Measurements from ENCODE around the gene DLK1. TPM values are rescaled to one million over a fixed set of nuclear protein-coding genes. Genes with fewer than 3 reads are reported as not detected.

The DLK1 gene
- total and polyA plus RNA-seq, 12 donors = 1.3 to 35.0 (median 7.3) TPM

DNA sequence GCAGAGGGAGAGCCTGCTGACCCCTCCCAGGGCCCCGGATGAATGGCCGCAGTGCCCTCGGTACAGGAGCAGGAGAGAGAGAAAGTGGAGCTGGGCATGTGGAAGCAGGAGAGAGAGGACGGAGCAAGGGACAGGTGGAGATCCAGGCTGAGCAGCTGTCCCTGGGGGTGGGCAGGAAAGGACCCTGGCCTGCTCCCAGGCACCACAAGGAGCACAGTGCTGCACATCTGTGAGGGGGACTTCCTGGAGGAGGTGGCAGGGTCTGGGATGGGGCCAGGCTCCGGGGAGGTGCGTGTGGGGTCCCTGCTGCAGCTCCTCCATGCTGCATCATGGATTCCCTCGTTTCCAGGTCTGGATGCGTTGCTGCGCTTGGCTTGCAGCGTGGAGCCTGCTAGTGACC is 13.0 kb upstream of the DLK1 start:
- H3K27ac ChIP-seq = no peak overlapping the region
- H3K36me3 ChIP-seq = no peaks in the 10 kb centered on the region
- TF ChIP-seq, protein P1, sequence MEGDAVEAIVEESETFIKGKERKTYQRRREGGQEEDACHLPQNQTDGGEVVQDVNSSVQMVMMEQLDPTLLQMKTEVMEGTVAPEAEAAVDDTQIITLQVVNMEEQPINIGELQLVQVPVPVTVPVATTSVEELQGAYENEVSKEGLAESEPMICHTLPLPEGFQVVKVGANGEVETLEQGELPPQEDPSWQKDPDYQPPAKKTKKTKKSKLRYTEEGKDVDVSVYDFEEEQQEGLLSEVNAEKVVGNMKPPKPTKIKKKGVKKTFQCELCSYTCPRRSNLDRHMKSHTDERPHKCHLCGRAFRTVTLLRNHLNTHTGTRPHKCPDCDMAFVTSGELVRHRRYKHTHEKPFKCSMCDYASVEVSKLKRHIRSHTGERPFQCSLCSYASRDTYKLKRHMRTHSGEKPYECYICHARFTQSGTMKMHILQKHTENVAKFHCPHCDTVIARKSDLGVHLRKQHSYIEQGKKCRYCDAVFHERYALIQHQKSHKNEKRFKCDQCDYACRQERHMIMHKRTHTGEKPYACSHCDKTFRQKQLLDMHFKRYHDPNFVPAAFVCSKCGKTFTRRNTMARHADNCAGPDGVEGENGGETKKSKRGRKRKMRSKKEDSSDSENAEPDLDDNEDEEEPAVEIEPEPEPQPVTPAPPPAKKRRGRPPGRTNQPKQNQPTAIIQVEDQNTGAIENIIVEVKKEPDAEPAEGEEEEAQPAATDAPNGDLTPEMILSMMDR (IDR thresholded peaks at IDR 0.05) = no peak
- H3K9me3 ChIP-seq = peaks cover 0 to 9% (median 0%) of the 10 kb centered on the region in 11 donors
- no peak overlapping the region for H3K4me3 ChIP-seq
- ATAC-seq (no peak), DNase-seq (no peak)
- 73 to 77% methylated on average over 10 of the region's 10 CpGs for WGBS, 2 donors
- intact Hi-C loops (cut with DNase I) = no loop called here
- H3K27me3 ChIP-seq = peaks cover 0 to 60% (median 36%) of the 10 kb centered on the region in 7 donors
- peaks cover 0 to 31% (median 17%) of the 10 kb centered on the region in 9 donors for H3K4me1 ChIP-seq

GRCh38 chr14:100714258-100714892 is 12.3 kb upstream of the DLK1 start:
- no peak overlapping the region for H3K4me3 ChIP-seq
- 64 to 65% methylated on average over 23 of the region's 23 CpGs for WGBS, 2 donors
- peaks cover 0 to 9% (median 0%) of the 10 kb centered on the region in 11 donors for H3K9me3 ChIP-seq
- ATAC-seq (peak in 3 of 8 donors; percentile 9 to 55 (median 48)), DNase-seq (no peak)
- no peak overlapping the region for H3K27ac ChIP-seq
- peaks cover 0 to 25% (median 10%) of the 10 kb centered on the region in 9 donors for H3K4me1 ChIP-seq
- intact Hi-C loops (cut with DNase I) = no loop called here
- no peaks in the 10 kb centered on the region for H3K36me3 ChIP-seq
- peaks cover 0 to 60% (median 36%) of the 10 kb centered on the region in 7 donors for H3K27me3 ChIP-seq
- TF ChIP-seq, protein P1 (IDR thresholded peaks at IDR 0.05) = no peak

GRCh38 chr14:100715332-100715731 is 11.4 kb upstream of the DLK1 start:
- Histone ChIP-seq H3K4me1 (peaks cover 0 to 18% (median 1%) of the 10 kb centered on the region in 9 donors), H3K27ac (no peak overlapping the region), H3K4me3 (no peak overlapping the region), H3K27me3 (peaks cover 0 to 60% (median 28%) of the 10 kb centered on the region in 7 donors), H3K9me3 (peaks cover 0 to 9% (median 0%) of the 10 kb centered on the region in 11 donors), H3K36me3 (no peaks in the 10 kb centered on the region)
- TF ChIP-seq, protein P1 (IDR thresholded peaks at IDR 0.05) = no peak
- WGBS, 2 donors = 87 to 91% methylated on average over 9 of the region's 9 CpGs
- intact Hi-C loops (cut with DNase I) = loop anchor here in 1 of 10 donors (5.0 kb wide), 1 partner anchor 912 kb away; no protein-coding TSS in a partner anchor
- ATAC-seq (no peak), DNase-seq (no peak)

- DNase-seq = no peak
- WGBS, 2 donors = 78 to 82% methylated on average over 2 of the region's 2 CpGs
- TF ChIP-seq, protein P1 (IDR thresholded peaks at IDR 0.05) = no peak
These were observed 10.9 kb upstream of the DLK1 start for GRCh38 chr14:100715803-100716202.

More at GRCh38 chr14:100715803-100716202, 10.9 kb upstream of the DLK1 start:
- Histone ChIP-seq H3K36me3 (no peaks in the 10 kb centered on the region), H3K27ac (no peak overlapping the region), H3K4me3 (no peak overlapping the region), H3K4me1 (peaks cover 0 to 14% (median 0%) of the 10 kb centered on the region in 9 donors), H3K9me3 (peaks cover 0 to 9% (median 0%) of the 10 kb centered on the region in 11 donors), H3K27me3 (peaks cover 0 to 60% (median 30%) of the 10 kb centered on the region in 7 donors)
- intact Hi-C loops (cut with DNase I) = loop anchor here in 1 of 10 donors (5.0 kb wide), 1 partner anchor 911 kb away; no protein-coding TSS in a partner anchor
- no peak for ATAC-seq
